ENCODE data around the gene CYP11A1. TPM values are rescaled to one million over a fixed set of nuclear protein-coding genes. Genes with fewer than 3 reads are reported as not detected.

The CYP11A1 gene
- total and polyA plus RNA-seq, 2 donors (not counting 1 experiment from before 2014, with no cell fraction given), result not detected

DNA sequence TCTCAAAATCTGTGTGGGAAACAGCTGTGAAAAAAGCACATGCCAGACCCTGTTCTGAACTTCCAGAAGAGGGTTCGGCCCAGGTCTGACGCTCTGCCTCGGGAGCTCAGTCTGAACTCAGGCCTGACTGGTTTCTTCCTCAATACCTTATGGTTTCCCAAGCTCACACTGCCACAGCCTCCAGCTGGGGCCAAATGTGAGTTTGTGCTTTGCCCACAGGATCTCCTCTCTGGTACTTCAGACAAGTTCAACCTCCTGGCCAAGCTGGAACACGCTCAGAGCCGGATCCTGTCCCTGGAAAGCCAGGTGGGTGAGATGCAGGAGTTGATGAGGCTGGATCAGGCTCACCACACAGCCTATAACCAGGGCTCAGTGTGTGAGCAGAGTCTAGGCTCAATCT, 33.8 kb downstream of the CYP11A1 start:
- 94% methylated on average over 3 of the region's 5 CpGs for WGBS (ENCODE audit: insufficient coverage)
- Mint-ChIP-seq H3K4me1 (no peaks in the 10 kb centered on the region), H3K9me3 (ENCODE audit: insufficient read depth) (no peaks in the 10 kb centered on the region), H3K4me3 (no peak overlapping the region), H3K27ac (no peak overlapping the region), H3K27me3 (peaks cover 4% of the 10 kb centered on the region)
- H3K36me3 ChIP-seq (replicated peaks in 1 of 2; ENCODE audit: control extremely low read depth in 1 of 2, control insufficient read depth in 1 of 2, extremely low read depth in 1 of 2, insufficient read depth in 2 of 2, low read length in 1 of 2), result no peaks in the 10 kb centered on the region
- ATAC-seq (ENCODE audit: low read depth) (no peak), DNase-seq (no peak)
- ChIA-PET CTCF (no interaction called here), POLR2A (no interaction called here)
- TF ChIP-seq EZH2 (IDR thresholded peaks at IDR 0.05; ENCODE audit: borderline replicate concordance, insufficient read depth, low read depth, low read length, poor library complexity, severe bottlenecking), result no peak
- TF ChIP-seq, protein P1, sequence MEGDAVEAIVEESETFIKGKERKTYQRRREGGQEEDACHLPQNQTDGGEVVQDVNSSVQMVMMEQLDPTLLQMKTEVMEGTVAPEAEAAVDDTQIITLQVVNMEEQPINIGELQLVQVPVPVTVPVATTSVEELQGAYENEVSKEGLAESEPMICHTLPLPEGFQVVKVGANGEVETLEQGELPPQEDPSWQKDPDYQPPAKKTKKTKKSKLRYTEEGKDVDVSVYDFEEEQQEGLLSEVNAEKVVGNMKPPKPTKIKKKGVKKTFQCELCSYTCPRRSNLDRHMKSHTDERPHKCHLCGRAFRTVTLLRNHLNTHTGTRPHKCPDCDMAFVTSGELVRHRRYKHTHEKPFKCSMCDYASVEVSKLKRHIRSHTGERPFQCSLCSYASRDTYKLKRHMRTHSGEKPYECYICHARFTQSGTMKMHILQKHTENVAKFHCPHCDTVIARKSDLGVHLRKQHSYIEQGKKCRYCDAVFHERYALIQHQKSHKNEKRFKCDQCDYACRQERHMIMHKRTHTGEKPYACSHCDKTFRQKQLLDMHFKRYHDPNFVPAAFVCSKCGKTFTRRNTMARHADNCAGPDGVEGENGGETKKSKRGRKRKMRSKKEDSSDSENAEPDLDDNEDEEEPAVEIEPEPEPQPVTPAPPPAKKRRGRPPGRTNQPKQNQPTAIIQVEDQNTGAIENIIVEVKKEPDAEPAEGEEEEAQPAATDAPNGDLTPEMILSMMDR (IDR thresholded peaks at IDR 0.05), result no peak
- no peak overlapping the region for H2AFZ ChIP-seq (ENCODE audit: insufficient read depth, low read depth, low read length, poor library complexity, severe bottlenecking)
- H3K4me2 ChIP-seq (replicated peaks; ENCODE audit: low read depth, low read length, poor library complexity, severe bottlenecking), result no peak overlapping the region
- no peaks in the 10 kb centered on the region for H3K27me3 ChIP-seq (replicated peaks in 1 of 4; ENCODE audit: control extremely low read depth in 1 of 4, control insufficient read depth in 3 of 4, insufficient read depth in 4 of 4, low read length in 3 of 4)
- H3K4me3 ChIP-seq (ENCODE audit: control extremely low read depth in 1 of 5, extremely low read depth in 1 of 5, insufficient read depth in 1 of 5, low read depth in 2 of 5, low read length in 4 of 5), result no peak overlapping the region
- H3K4me1 ChIP-seq (ENCODE audit: control insufficient read depth in 2 of 2, insufficient read depth in 2 of 2, low read length in 2 of 2), result no peaks in the 10 kb centered on the region
- peaks cover 0 to 4% (median 0%) of the 10 kb centered on the region in 3 donors for H3K9me3 ChIP-seq (ENCODE audit: control extremely low read depth in 1 of 3, control insufficient read depth in 2 of 3, insufficient read depth in 1 of 3, low read length in 2 of 3)
- no peaks in the 10 kb centered on the region for H3K79me2 ChIP-seq (ENCODE audit: control insufficient read depth, insufficient read depth, low read length)
- no peak overlapping the region for H3K9ac ChIP-seq (ENCODE audit: low read length)
- H3K27ac ChIP-seq (ENCODE audit: low read length in 2 of 2), result no peak overlapping the region
- intact Hi-C loops (cut with micrococcal nuclease), result no loop called here
- no peaks in the 10 kb centered on the region for H4K20me1 ChIP-seq (ENCODE audit: control insufficient read depth, insufficient read depth, low read length, poor library complexity, severe bottlenecking)

DNA sequence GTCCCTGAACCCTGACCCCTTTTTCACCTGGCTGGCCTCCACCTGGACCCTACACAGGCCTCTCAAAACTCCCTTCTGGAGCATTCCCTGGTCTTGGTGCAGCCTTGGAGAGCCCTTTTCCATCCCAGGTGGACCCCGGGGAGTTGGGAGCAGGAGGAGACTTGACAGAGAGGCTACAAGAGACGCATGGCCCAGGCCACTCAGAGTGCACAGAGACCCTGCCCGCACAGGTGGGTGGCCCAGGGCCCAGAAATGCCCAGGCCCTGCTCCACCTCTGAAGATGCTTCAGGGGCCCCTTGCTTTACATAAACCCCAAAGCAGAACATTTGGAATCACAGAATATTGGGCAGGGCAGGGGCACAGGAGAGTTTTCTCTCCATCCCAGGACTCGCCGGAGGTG, 34.4 kb downstream of the CYP11A1 start:
- TF ChIP-seq, protein P1 (IDR thresholded peaks at IDR 0.05), result no peak
- Mint-ChIP-seq H3K4me1 (peaks cover 2% of the 10 kb centered on the region), H3K9me3 (ENCODE audit: insufficient read depth) (no peaks in the 10 kb centered on the region), H3K27ac (no peak overlapping the region), H3K4me3 (no peak overlapping the region), H3K27me3 (peaks cover 4% of the 10 kb centered on the region)
- DNase-seq, result no peak
- Histone ChIP-seq H4K20me1 (ENCODE audit: control insufficient read depth, insufficient read depth, low read length, poor library complexity, severe bottlenecking) (no peaks in the 10 kb centered on the region), H3K4me2 (replicated peaks; ENCODE audit: low read depth, low read length, poor library complexity, severe bottlenecking) (no peak overlapping the region), H3K9ac (ENCODE audit: low read length) (no peak overlapping the region), H3K27me3 (replicated peaks in 1 of 4; ENCODE audit: control extremely low read depth in 1 of 4, control insufficient read depth in 3 of 4, insufficient read depth in 4 of 4, low read length in 3 of 4) (no peaks in the 10 kb centered on the region), H3K9me3 (ENCODE audit: control extremely low read depth in 1 of 3, control insufficient read depth in 2 of 3, insufficient read depth in 1 of 3, low read length in 2 of 3) (peaks cover 0 to 4% (median 0%) of the 10 kb centered on the region in 3 donors), H3K36me3 (replicated peaks in 1 of 2; ENCODE audit: control extremely low read depth in 1 of 2, control insufficient read depth in 1 of 2, extremely low read depth in 1 of 2, insufficient read depth in 2 of 2, low read length in 1 of 2) (no peaks in the 10 kb centered on the region), H3K27ac (ENCODE audit: low read length in 2 of 2) (no peak overlapping the region), H3K79me2 (ENCODE audit: control insufficient read depth, insufficient read depth, low read length) (no peaks in the 10 kb centered on the region), H2AFZ (ENCODE audit: insufficient read depth, low read depth, low read length, poor library complexity, severe bottlenecking) (no peak overlapping the region), H3K4me1 (ENCODE audit: control insufficient read depth in 2 of 2, insufficient read depth in 2 of 2, low read length in 2 of 2) (no peaks in the 10 kb centered on the region), H3K4me3 (ENCODE audit: control extremely low read depth in 1 of 5, extremely low read depth in 1 of 5, insufficient read depth in 1 of 5, low read depth in 2 of 5, low read length in 4 of 5) (no peak overlapping the region)
- 93% methylated on average over 3 of the region's 5 CpGs for WGBS (ENCODE audit: insufficient coverage)
- intact Hi-C loops (cut with micrococcal nuclease), result no loop called here
- ChIA-PET POLR2A (no interaction called here), CTCF (no interaction called here)
- ATAC-seq (ENCODE audit: low read depth), result no peak

Measured in B cell (primary cell).